NCI-H2196 (cell line): ENCODE measurements around the gene OVCA2.

Source experiments
- DNase-seq: peaks from one replicate; lab custom pipeline; 2025; ENCODE audit not compliant: unreplicated experiment; lab: John Stamatoyannopoulos, UW

OVCA2 gene

DNA sequence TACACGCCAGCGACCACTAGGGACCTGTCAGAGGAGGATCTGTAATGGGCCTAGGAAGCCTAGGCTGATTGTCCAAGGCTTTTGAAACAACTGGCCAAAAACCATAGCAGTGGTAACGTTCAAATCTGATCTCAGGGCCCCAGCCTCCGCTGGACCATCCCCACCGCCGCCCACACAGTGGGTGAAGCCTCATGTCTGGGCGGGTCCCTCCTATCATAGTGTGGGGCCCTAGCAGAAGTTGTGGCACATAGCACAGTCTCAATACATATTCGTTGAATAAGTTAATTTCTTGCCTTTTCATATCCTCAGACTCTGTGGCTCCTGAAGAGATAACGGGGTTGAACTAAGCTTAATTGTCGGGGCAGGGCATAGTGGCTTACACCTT lies 11.1 kb upstream of the OVCA2 start:
- no peak for DNase-seq

DNA sequence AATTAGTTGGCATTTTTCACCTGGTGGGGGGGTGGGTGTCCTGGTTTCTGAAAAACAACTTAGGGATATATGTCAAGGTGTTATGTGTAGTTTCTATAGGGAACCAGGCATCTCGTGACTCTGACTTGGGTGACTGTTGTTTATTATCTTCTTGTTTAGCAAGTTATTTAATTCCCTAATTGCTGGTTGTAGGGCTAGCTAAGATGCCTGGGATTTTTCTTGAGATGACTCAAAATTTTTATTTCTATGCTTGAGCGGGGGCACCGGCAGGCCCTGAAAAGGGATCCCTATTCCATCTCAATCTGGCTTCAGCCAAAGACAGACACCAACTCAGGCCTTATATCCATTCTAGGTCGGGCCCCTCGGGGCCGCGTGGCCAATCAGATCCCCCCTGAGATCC lies 8.7 kb upstream of the OVCA2 start:
- DNase-seq, result no peak

DNA sequence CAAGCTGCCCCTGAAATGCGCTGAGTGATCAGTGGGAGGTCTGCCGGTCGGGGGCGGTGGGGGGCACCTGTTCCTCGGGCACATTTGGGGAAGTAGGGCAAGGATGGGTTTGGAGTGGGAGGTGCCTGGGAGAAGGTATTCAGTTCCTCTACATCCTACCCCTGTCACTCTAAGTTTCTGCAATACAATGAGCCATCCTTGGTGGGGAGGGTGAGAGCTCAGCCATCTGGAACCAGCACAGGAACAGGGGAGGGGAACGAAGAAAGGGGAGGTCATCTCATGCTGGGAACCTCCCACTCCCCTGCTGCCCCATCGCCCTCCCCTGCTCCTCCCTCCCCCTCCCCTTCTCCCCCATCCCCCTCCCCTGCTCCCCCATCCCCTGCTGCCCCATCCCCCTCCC lies 7.7 kb upstream of the OVCA2 start:
- no peak for DNase-seq

DNA sequence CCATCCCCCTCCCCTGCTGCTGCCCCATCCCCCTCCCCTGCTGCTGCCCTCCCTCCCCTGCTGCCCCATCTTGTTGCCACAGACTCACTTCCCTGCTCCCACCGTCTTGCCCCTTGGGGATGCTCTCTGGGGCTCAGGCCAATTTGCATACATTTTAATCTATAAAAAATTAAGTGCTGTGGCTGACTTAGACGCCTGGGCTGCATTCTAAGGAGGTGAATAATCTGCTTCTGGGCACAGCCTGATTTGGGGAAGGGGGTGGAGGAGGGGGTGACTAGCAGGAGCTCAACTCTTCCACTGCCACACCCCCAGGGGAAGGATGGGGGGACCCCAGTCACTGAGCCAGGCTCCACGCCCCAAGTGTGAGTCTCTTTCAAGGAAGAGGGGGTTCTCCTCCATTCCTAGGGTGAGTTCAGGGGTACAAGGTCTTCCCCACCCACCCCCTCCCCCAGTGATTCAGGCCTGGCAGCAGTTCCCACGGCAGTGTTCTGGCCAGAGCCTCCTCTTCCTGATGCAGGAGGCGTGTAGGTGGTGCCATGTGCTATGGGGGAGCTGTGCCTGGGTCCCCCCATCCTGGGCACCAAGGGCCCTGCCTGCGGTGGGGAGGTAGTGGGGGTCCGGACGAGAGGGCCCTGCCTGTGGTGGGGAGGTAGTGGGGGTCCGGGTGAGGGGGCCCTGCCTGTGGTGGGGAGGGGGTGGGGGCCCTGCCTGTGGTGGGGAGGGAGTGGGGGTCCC lies 6.8 kb upstream of the OVCA2 start:
- no peak for DNase-seq

DNA sequence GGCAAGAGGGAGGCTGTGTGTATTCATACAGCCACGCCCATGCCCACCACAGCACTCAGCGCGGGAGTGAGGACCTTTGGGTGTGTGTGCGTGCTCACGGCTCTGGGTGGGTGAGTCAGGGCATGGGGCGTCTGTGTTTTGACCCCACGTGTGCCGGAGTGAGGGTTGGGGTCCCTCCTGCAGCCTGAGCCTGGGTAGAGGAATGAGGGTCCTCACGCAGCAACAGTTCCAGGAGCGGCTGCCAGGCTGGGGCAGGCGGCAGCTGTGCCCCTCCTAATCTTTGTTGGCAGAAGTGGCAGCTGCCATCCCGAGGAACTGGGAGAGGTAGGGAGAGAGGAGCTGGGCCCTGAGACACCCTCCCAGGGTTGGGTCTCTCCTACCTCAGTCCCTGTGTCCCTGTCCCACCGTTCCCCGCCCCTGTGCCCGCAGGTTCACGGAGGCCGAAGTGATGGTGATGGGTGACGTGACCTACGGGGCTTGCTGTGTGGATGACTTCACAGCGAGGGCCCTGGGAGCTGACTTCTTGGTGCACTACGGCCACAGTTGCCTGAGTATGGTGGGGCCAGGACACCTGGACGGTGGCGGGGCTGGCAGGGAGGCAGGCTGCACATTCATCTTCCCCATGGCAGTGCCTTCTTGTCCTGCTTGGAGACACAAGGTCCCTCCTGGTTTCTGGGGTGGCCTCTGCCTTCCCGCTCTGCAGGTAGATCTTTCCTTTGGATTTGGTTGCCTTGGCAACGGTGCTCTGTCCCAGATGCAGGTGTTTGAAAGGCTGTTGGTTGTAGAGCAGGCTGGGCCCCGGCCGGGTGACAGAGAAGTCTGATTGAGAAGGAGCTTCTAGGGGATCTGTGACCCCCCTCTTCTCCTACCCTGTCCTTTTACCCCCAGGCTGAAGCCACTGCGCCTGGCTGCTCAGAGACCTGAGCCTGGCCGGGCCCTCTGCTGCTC lies 6.0 kb upstream of the OVCA2 start:
- no peak for DNase-seq

DNA sequence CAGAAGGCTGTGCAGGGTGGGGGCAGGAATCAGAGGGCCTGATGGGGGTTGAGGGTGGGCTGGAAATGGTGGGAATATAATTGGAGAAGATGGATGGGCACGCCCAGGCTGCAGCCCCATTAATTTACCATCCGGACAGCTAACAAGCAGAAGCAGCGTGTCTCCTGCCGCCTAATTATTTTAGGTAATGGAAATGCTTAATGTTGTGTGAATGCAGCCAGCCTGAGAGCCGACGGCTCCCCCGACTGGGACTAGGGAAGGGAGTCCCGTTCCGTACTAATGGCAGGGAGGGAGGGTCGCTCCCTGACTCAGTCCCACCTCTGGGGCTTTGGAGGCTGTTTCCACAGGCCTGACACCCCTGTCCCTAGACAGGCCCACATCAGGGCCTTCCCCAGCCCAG lies 4.7 kb upstream of the OVCA2 start:
- no peak for DNase-seq

DNA sequence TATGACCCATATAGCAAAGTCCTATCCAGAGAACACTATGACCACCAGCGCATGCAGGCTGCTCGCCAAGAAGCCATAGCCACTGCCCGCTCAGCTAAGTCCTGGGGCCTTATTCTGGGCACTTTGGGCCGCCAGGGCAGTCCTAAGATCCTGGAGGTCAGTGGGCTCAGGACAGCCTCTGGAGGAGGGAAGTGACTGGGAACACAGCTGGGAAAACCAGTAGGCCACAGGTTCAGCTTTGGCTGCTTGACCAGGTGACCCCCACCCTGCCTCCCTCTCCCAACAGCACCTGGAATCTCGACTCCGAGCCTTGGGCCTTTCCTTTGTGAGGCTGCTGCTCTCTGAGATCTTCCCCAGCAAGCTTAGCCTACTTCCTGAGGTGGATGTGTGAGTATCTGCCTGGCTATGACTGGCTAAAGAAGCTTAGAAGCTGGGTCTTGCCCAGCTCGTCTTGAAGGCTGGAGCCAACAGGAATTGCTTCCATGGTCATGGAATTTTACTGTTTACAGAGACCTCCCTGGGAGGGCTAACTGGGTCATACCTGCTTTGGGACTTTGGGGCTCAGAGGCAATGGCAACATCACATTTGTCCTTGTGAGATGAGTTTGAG lies 1.5 kb upstream of the OVCA2 start:
- no peak for DNase-seq

DNA sequence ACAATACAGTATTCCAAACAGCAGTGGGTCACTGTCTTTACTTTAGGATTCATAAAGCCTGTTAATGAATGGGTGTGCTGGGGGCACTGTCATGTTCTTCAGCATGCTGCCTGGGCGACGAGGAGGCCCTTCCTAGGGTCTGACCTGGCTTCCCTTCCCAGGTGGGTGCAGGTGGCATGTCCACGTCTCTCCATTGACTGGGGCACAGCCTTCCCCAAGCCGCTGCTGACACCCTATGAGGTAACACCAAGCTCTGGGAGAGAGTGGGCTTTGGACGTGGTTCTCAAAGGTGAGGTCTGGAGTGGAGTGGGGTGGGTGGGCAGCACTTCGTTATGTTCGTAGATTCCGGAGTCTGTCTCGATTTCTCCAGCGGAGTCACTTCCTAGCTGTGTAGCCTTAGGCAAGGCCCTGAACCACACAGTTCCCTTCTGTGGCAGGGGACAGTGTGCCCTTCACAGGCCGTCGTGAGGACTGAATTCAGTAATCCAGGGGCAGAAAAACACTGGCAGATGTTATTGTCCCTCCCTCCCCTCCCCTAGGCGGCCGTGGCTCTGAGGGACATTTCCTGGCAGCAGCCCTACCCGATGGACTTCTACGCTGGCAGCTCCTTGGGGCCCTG lies 771 bp upstream of the OVCA2 start:
- DNase-seq, result peak; percentile 21

DNA sequence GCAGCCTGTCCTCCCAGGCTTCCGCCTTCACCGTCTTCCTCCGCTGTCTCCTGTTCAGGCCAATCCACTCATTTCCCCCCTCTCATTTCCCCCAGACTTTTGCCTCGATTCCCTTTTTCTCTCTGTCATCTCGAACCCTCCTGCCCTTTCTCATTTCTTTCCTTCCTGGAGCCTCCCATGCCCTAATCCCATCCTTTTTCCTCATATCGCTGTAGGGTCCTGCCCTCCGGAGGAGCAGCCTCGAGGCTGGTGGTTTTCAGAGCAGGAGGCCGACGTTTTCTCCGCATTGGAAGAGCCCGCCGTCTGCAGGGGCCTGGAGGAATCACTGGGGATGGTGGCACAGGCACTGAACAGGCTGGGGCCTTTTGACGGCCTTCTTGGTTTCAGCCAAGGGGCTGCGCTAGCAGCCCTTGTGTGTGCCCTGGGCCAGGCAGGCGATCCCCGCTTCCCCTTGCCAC lies 597 bp downstream of the OVCA2 start:
- no peak for DNase-seq

DNA sequence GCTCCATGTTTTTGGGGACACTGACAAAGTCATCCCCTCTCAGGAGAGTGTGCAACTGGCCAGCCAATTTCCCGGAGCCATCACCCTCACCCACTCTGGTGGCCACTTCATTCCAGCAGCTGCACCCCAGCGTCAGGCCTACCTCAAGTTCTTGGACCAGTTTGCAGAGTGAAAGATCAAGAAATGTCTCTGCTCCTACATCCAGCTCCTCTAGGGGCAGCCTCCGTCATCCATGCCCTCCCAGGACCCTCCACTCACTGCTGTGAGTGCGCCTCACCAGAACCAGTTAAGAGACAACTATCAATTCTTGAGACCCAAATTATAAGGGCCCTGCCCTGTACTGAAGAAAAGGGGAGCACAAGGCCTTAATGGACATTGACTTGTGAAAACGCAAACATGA lies 1.1 kb downstream of the OVCA2 start:
- no peak for DNase-seq

DNA sequence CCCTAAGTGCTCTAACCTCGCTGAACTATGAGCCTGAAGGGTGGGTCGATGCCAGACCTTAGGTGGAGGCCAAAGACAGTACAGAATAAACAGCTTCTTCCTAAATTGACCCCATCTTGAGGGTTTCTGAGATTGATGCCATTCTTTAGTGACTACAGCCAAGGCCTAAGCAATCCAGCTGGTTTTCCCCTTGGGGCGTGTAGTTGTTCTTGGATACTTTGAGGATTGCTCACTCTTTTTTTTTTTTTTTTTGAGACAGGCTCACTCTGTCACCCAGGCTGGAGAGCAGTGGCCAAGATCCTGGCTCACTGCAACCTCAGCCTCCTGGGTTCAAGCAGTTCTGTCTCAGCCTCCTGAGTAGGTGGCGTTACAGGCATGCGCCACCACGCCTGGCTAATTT lies 2.0 kb downstream of the OVCA2 start:
- DNase-seq, result no peak

DNA sequence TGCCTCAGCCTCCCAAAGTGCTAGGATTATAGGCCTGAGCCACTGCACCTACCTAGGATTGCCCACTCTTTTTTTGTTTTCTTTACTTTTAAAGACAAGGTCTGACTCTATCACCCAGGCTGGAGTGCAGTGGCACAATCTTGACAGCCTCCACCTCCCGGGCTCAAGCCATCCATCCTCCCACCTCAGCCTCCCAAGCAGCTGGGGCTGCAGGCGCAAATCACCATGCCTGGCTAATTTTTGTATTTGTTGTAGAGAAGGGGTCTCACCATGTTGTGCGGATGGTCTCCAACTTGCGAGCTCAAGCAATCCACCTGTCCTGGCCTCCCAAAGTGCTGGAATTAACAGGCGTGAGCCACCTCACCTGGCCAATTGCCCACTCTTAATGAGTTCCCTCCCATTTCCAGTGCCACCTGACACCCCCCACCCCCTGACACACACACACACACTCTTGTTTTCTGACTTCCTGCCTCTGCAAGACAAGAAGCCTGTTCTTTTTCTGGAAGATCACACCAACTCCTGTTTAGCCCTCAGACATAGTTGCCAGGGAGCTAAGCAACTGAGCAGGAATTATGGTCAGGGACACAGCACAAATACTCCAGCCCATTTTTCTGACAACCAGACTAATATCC lies 2.6 kb downstream of the OVCA2 start:
- peak; percentile 4 for DNase-seq

DNA sequence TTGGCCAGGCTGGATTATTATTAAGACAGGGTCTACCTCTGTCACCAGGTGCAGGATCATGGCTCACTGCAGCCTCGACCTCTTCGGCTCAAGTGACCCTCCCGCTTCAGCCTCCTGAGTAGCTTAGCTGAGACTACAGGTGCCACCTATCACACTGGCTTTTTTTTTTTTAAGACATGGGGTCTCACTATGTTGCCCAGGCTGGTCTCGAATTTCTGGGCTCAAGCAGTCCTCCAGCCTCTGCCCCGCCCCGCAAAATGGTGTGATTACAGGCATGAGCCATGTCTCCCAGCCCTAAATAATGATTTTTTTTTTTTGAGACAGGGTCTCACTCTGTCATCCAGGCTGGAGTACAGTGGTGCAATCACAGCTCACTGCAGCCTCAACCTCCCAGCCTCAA lies 5.8 kb downstream of the OVCA2 start:
- no peak for DNase-seq

DNA sequence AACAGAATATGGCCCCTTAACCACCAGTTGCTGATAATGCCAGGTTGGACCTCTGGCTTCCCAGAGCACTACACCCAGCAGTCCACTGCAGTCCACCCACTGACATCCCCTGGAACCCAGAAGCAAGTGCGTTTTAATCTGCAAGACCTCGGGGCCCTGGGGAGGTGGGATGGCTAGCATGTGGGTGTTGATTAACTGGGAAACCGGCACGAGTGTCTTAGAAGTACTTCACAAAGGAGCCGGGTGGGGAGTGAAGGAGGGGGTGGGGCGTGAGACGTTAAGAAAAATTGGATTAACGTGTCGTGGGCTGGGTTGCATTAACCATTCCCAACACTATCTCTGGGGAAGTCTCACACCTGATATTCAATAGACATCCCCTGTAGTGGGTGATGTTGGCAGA lies 7.0 kb downstream of the OVCA2 start:
- DNase-seq, result no peak

DNA sequence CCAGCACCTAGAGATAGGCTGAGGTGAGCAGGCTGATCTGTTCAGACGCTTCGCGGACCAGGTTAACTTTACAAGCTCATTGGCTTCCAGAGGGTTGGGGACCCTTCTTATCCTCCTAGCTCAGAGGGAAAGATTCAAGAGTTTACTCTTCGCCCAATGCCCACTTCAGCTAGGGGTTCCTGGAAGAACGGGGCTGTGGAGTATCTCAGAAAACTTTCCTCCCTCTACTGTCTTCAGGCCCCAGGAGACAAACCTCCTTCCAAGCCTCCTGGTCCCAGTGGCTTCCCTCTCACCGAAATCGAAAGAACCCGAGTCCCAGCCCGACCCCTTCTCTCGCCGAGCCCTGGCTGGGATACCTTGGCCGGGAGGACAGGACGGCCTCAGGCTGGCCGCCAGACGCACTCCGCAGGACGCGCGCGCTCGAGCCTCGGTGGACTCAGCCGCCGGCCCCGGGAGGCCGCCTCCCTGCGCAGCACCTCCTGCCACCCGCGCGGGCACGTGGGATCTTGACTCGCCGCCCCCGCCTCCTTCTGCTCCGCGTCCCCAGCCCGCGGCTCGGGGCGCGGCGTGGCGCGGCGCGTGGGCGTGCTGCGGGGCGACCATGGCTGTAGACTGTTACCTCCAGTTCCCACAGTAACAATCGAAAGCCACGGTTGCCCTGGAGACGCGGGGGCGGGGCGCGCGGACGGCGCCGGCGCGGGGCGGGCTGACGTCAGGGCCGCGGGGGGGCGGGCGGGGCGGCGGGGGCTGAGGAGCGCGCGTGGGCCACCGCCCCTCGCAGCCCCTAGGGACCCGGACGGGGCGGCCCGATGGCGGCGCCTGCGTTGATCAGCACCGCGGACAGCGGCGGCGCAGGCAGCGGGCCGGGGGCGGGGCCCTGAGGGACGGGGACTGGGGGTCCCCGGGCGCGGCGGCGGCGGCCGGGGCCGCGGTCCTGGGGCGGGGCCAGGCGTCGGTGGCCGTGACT lies 7.8 kb downstream of the OVCA2 start:
- peak; percentile 53 for DNase-seq

DNA sequence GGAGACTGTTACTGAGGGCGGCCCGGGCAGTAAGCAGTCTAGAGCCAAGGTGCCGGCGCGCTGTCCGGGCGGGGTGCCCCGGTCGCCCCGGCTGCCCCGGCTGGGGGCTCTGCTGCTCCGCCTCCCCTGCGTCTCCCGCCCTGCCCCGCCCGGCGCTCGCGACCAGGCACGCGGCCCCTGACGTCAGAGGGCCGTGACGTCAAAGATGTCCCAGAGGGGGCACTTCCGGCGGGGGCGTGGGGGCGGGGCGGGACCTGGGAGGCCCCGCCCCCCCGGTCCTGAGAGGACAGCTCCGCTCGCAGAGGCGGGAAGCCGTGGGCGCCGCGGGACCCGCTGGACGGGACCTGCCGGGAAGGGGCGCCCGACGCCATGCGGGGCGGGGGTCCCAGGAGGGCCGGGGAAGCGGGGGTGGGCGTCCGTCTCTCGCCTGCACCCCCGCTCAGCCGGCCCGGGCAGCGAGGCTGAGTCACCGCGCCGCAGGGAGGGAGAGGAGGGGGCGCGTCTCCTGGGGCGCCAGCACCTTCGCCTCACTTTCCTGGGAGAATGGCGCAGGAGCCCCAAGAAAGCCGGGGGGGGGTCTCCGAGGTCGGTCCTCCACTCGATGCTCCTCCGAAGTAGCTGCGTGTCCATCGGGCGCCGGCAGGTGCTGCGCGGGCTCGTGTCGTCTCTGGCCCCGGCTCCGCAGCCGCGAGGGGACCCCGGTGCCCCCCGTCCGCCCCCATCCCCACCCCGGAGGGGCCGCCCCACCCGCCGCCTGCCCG lies 8.7 kb downstream of the OVCA2 start:
- peak; percentile 76 for DNase-seq

DNA sequence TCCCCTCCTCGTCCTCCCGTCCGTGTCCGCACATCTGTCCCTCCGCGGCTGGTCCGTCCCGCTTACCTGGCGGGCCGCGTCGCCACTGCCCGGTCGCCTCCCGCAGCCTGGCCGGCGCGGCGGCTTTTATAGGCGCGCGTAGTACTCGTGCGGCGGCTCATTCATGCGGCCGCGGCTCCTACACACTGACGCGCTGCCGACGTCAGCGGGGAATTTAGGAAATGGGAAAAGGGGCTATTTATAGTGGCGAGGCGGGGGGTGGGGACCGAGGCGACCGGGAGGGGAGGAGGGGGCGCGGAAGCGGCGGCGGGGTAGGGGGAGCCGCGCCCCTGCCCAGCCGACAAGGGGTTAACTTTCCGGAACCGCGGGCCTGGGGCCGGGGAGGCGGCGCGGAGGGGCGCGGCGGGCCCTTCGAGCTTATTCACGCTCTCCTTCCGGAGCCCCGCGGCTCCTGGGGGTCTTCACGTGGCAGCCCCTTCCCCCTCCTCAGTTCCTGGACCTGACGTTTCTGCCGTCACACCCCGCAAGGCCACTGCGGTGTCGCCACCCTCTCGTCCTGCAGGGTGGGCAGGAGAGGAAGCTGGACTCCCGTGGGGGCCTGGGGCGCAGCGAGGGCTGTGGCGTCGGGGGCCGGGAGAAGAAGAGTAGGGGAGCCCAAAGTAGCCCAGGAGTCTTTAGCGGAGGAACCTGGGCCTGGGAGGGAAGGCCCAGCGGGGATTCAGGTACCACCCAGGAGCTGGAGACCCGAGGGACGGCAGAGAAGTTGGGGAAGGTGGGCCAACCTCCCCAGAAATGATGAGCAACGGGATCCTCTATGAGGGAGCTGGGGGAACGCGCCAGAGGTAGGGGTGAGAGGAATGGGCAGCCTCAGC lies 9.5 kb downstream of the OVCA2 start:
- DNase-seq, result peak; percentile 31

DNA sequence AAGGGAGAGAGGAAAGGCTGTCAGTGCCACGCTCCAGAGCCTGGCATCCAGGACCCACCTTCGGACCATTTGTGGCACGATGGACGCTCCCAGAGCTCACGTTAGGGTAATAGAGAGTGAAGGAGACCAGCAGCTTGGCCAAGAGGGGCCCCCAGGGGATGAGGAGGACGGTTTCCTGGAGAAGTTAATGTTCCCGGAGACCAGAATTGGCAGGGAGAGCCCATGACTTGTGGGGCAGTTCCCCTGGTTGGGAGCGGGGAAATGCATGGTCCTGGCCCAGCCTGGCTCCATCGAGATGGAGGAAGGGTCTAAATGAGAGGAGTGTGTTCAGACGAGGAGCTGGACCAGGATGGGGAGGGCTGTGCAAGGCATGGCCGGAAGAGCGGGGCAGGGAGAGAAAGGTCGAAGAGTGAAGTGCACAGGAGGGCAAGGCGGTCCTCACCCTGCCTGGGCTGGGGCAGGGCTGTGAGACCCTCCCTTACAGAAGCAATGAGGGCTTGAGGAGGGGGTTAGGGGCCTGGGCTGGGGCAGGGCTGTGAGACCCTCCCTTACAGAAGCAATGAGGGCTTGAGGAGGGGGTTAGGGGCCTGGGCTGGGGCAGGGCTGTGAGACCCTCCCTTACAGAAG lies 10.2 kb downstream of the OVCA2 start:
- DNase-seq, result no peak
